Measurements from ENCODE around the gene PRKAA1. TPM values are rescaled to one million over a fixed set of nuclear protein-coding genes. Genes with fewer than 3 reads are reported as not detected.

Gene PRKAA1
- total and polyA plus RNA-seq, 12 donors = 19.5 to 100 (median 59.1) TPM

DNA sequence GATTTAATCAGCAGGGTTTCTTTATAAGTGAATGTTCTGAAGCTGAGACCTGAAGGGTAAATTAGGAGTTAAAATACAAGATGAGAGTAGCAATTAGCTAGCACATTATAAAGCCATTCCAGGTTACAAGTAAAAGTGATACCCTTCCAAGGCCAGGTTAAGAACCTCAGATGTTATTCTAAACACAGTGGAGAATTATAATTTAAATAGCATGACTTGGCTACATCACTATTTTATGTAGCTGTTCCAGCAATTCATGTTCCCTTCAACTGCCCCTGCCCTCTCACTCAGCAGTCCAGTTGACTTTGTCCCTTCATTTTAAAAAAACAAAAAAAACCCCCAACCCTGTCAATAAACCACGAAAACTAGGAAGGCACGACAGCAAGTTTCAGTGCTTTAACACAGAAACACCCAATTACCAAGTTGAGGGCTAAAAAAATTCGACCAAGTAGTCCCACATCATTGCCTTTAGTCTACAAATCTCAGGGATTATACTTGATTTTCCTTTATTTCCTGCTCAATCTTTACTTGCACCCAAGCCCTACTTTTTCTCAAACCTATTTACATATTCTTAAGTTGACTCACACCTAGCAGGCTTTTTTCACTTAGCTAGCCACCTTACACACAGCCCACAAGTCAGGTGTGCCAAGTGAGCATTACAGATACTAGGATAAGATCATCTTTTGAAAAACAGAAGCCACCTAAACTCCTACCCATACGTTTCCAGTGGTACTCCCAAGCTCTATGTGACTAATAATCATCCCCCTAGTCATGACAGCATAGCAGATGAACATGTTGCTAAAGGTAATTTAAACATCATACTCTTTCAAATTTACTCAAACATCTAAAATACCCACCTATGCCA is 33.4 kb upstream of the PRKAA1 start:
- Histone ChIP-seq H3K4me3 (no peak overlapping the region), H3K9me3 (replicated peaks in 1 of 3) (no peaks in the 10 kb centered on the region), H3K27me3 (no peaks in the 10 kb centered on the region), H3K27ac (no peak overlapping the region), H3K36me3 (replicated peaks in 1 of 2) (peaks cover 0 to 72% of the 10 kb centered on the region in 2 donors), H3K4me1 (replicated peaks in 1 of 2) (peaks cover 22 to 34% of the 10 kb centered on the region in 2 donors)
- WGBS, 4 donors = 58 to 75% (median 67%) methylated on average over 4 of the region's 4 CpGs
- DNase-seq = no peak
- intact Hi-C loops (cut with DNase I) = no loop called here
- TF ChIP-seq, protein P1, sequence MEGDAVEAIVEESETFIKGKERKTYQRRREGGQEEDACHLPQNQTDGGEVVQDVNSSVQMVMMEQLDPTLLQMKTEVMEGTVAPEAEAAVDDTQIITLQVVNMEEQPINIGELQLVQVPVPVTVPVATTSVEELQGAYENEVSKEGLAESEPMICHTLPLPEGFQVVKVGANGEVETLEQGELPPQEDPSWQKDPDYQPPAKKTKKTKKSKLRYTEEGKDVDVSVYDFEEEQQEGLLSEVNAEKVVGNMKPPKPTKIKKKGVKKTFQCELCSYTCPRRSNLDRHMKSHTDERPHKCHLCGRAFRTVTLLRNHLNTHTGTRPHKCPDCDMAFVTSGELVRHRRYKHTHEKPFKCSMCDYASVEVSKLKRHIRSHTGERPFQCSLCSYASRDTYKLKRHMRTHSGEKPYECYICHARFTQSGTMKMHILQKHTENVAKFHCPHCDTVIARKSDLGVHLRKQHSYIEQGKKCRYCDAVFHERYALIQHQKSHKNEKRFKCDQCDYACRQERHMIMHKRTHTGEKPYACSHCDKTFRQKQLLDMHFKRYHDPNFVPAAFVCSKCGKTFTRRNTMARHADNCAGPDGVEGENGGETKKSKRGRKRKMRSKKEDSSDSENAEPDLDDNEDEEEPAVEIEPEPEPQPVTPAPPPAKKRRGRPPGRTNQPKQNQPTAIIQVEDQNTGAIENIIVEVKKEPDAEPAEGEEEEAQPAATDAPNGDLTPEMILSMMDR (IDR thresholded peaks at IDR 0.05) = no peak
- TF ChIP-seq POLR2A (IDR thresholded peaks at IDR 0.05) = no peak

DNA sequence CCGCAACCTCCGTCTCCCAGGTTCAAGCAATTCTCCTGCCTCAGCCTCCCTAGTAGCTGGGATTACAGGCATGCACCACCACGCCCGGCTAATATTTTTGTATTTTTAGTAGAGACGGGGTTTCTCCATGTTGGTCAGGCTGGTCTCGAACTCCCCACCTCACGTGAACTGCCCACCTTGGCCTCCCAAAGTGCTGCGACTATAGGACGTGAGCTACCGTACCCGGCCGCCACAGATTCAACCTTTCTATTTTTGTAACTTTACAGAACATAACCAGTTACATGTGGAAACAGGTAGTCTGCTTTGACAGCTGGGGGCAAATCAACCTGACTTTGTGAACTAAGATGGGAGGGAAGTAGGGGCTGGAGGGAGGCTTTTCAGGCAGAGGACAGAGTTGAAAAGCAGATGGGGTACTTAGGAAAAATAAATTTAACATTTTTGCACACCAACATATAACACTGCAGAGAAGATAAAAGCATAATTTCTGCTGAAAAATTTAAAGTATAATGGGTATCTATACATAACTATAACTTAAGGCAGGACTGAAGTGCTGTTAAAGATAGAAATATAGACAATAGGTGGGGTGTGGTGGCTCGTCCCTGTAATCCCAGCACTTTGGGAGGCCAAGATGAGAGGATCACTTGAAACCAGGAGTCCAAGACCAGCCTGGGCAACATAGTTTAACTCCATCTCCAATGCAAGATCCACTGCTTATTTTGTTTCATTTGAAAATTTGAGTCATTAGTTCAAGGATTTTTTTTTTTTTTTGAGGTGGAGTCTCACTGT is 31.8 kb upstream of the PRKAA1 start:
- Histone ChIP-seq H3K4me1 (replicated peaks in 1 of 2) (peaks cover 15 to 23% of the 10 kb centered on the region in 2 donors), H3K9me3 (replicated peaks in 1 of 3) (no peaks in the 10 kb centered on the region)
- intact Hi-C loops (cut with DNase I) = no loop called here

DNA sequence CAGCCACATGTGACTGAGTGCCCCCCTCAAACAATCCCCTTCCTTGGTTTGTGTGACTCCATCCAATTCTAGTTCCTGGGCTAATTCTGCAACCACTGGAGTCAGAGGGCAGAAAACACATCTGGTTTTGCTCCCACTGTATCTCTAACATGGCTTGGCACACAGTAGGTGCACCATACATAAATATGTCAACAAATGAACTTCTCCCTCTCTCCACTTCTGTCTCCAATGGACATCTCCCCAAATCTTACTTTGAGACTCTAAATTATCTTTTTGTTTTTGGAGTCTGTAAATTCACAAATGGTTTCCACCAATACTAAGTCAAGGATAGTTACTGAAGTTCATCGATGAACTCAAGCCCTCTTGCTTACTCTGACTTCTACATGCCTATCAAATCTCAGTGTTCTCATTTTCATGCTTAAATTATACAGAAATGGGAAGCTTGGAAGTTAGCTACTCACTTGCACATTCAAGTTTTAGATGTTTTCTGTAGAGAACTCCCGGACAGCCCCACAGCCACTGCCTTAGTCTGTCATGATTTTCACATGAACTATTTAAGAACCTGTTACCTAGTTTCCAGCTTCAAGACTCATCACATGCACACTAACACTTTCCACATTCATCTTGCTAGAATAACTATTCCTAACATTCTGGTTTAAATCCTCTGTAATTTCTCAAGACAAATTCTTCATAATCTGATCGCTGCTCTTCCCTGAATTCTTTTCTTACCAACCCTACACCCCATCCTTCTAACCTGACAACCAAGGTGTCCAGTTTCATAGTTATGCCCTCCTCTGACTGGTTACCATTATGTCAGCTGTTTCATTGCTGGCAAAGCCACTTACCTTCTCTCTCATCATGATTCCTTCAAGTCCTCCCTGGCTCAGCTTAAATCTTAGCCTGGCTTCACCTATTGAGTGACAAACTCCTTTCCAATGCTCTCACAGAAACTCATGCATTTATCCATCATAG is 30.8 kb upstream of the PRKAA1 start:
- WGBS, 4 donors = 94 to 98% (median 95%) methylated on average over 3 of the region's 3 CpGs
- TF ChIP-seq, protein P1 (IDR thresholded peaks at IDR 0.05) = no peak
- TF ChIP-seq POLR2A (IDR thresholded peaks at IDR 0.05) = no peak
- DNase-seq = no peak
- Histone ChIP-seq H3K9me3 (replicated peaks in 1 of 3) (no peaks in the 10 kb centered on the region), H3K27me3 (no peaks in the 10 kb centered on the region), H3K4me1 (replicated peaks in 1 of 2) (peaks cover 12 to 21% of the 10 kb centered on the region in 2 donors), H3K27ac (no peak overlapping the region), H3K36me3 (replicated peaks in 1 of 2) (peaks cover 0 to 81% of the 10 kb centered on the region in 2 donors), H3K4me3 (no peak overlapping the region)
- intact Hi-C loops (cut with DNase I) = no loop called here

More for the DNA sequence above, 31.8 kb upstream of the PRKAA1 start:
- TF ChIP-seq POLR2A (IDR thresholded peaks at IDR 0.05) = no peak
- TF ChIP-seq, protein P1 (IDR thresholded peaks at IDR 0.05) = no peak
- no peak for DNase-seq
- Histone ChIP-seq H3K36me3 (replicated peaks in 1 of 2) (peaks cover 0 to 81% of the 10 kb centered on the region in 2 donors), H3K27me3 (no peaks in the 10 kb centered on the region), H3K27ac (no peak overlapping the region), H3K4me3 (no peak overlapping the region)
- 88 to 94% (median 91%) methylated on average over 13 of the region's 13 CpGs for WGBS, 4 donors
